ENCODE results near the gene KLHL8.

The KLHL8 gene

GRCh38 chr4:87220094-87220822, at the start of gene KLHL8:
Gene KLHL8, minus strand, starts transcription at chr4:87220618. Its CDS starts 25,079 bp downstream, at chr4:87195539.
- DNase-seq: peak; percentile 90

GRCh38 chr4:87270144-87270543, 49.7 kb upstream of the KLHL8 start:
- no peak for DNase-seq

GRCh38 chr4:87268411-87268810, 48.0 kb upstream of the KLHL8 start:
- DNase-seq: no peak

- no peak for DNase-seq
These were observed 46.6 kb upstream of the KLHL8 start for GRCh38 chr4:87266986-87267385.

GRCh38 chr4:87262886-87263285, 42.5 kb upstream of the KLHL8 start:
- DNase-seq: no peak

GRCh38 chr4:87260477-87260876, 40.1 kb upstream of the KLHL8 start:
- no peak for DNase-seq

- DNase-seq: no peak
These were observed 38.3 kb upstream of the KLHL8 start for GRCh38 chr4:87258677-87259076.

GRCh38 chr4:87257523-87257922, 37.1 kb upstream of the KLHL8 start:
- no peak for DNase-seq

GRCh38 chr4:87255755-87256154, 35.3 kb upstream of the KLHL8 start:
- no peak for DNase-seq

GRCh38 chr4:87251106-87251505, 30.7 kb upstream of the KLHL8 start:
- no peak for DNase-seq

- no peak for DNase-seq
These were observed 29.9 kb upstream of the KLHL8 start for GRCh38 chr4:87250294-87250693.

- DNase-seq: no peak
These were observed 29.1 kb upstream of the KLHL8 start for GRCh38 chr4:87249332-87250019.

- DNase-seq: no peak
These were observed 23.1 kb upstream of the KLHL8 start for GRCh38 chr4:87243426-87244053.

GRCh38 chr4:87241336-87241735, 20.9 kb upstream of the KLHL8 start:
- DNase-seq: no peak

GRCh38 chr4:87240341-87240740, 19.9 kb upstream of the KLHL8 start:
- no peak for DNase-seq

- no peak for DNase-seq
These were observed 19.4 kb upstream of the KLHL8 start for GRCh38 chr4:87239821-87240220.

GRCh38 chr4:87239194-87239593, 18.8 kb upstream of the KLHL8 start:
- no peak for DNase-seq

GRCh38 chr4:87236861-87237260, 16.4 kb upstream of the KLHL8 start:
- no peak for DNase-seq

GRCh38 chr4:87235020-87235671, 14.7 kb upstream of the KLHL8 start:
- DNase-seq: no peak

- DNase-seq: no peak
These were observed 11.8 kb upstream of the KLHL8 start for GRCh38 chr4:87232216-87232615.

GRCh38 chr4:87230806-87231205, 10.4 kb upstream of the KLHL8 start:
- DNase-seq: no peak

- DNase-seq: no peak
These were observed 9.6 kb upstream of the KLHL8 start for GRCh38 chr4:87229979-87230378.

- no peak for DNase-seq
These were observed 7.9 kb upstream of the KLHL8 start for GRCh38 chr4:87228262-87228860.

Data from CD4-positive, alpha-beta T cell treated with Interleukin-17A for 4 hours (primary cell).